Fibroblast of lung (primary cell): ENCODE measurements around the gene SPATA2L. TPM values are rescaled to one million over a fixed set of nuclear protein-coding genes. Genes with fewer than 3 reads are reported as not detected.
A peak's percentile ranks its signal among the peaks of the same experiment; 100 is the strongest.

ENCODE experiments used
- DNase-seq, 2 donors: peaks; one replicate each; pipeline versions ENCODE4 v3.0.0 to v3.0.0-alpha.2; 2010; ENCODE audit warnings: low read depth in 2 of 2
- H2AFZ ChIP-seq: 2 replicates; pipeline ENCODE4 v1.5.1; 2012; ENCODE audit warnings: low read length, control low read depth, inconsistent platforms
- H3K27ac ChIP-seq: 2 replicates; pipeline ENCODE4 v1.5.1; 2011; ENCODE audit warnings: low read length, control low read depth; ENCODE audit not compliant: insufficient read depth
- H3K27me3 ChIP-seq: 2 replicates; pipeline ENCODE4 v1.5.1; 2011; ENCODE audit warnings: mild to moderate bottlenecking, low read length; ENCODE audit not compliant: control insufficient read depth, insufficient read depth
- H3K36me3 ChIP-seq: 2 replicates; pipeline ENCODE4 v1.5.1; 2011; ENCODE audit warnings: low read length; ENCODE audit not compliant: control insufficient read depth, insufficient read depth
- H3K4me1 ChIP-seq: 2 replicates; pipeline ENCODE4 v1.5.1; 2011; ENCODE audit warnings: low read length; ENCODE audit not compliant: control insufficient read depth, insufficient read depth; ENCODE audit errors: extremely low read depth
- H3K4me2 ChIP-seq: 2 replicates; pipeline ENCODE4 v1.5.1; 2011; ENCODE audit warnings: low read length, control low read depth; ENCODE audit not compliant: insufficient read depth; ENCODE audit errors: extremely low read depth
- H3K4me3 ChIP-seq, 4 experiments: fragments of 200-600 bp in 1 of 4; sonication (generic) in 1 of 4; replicated peaks in 1 of 4; 2 replicates each; pipeline ENCODE4 v1.5.1; 2011 to 2016; ENCODE audit warnings: low read length in 4 of 4, low read depth in 3 of 4, mild to moderate bottlenecking in 3 of 4, control low read depth in 2 of 4, inconsistent platforms in 1 of 4, mixed read lengths in 1 of 4; ENCODE audit not compliant: insufficient read depth in 1 of 4; ENCODE audit errors: control extremely low read depth in 1 of 4
- H3K79me2 ChIP-seq: 2 replicates; pipeline ENCODE4 v1.5.1; 2012; ENCODE audit warnings: mild to moderate bottlenecking, low read length, inconsistent platforms; ENCODE audit not compliant: control insufficient read depth, insufficient read depth
- H3K9ac ChIP-seq: 2 replicates; pipeline ENCODE4 v1.5.1; 2011; ENCODE audit warnings: mild to moderate bottlenecking, low read length, control low read depth; ENCODE audit not compliant: insufficient read depth
- H3K9me3 ChIP-seq: 2 replicates; pipeline ENCODE4 v1.5.1; 2012; ENCODE audit warnings: low read depth, low read length; ENCODE audit not compliant: control insufficient read depth, insufficient read depth
- H4K20me1 ChIP-seq: 2 replicates; pipeline ENCODE4 v1.5.1; 2011; ENCODE audit warnings: low read length; ENCODE audit not compliant: control insufficient read depth, insufficient read depth; ENCODE audit errors: extremely low read depth
- EZH2 ChIP-seq: IDR thresholded peaks from 2 replicates; pipeline ENCODE4 v1.5.1; 2012; ENCODE audit warnings: low read length, control low read depth, mild to moderate bottlenecking; ENCODE audit errors: missing control alignments
- polyA plus RNA-seq, 2 donors: library from polyadenylated mRNA; depleted of rRNA in 1 of 2; stranded (reverse) in 1 of 2; unstranded in 1 of 2; fragments of >200 nt; gene quantifications; 2 replicates each; pipeline ENCODE4 v1.2.1, GENCODE V29; 2011 to 2012; ENCODE audit warnings: missing spikeins in 1 of 2
- total RNA-seq: library from RNA; depleted of rRNA; stranded (reverse); fragments of >200 nt; gene quantifications from 2 replicates; pipeline ENCODE4 v1.2.1, GENCODE V29; 2014
- TF ChIP-seq, protein P1 (sequence below), 2 donors: IDR thresholded peaks in 1 of 2; conservative IDR thresholded peaks in 1 of 2; 1 replicate in 1 of 2; 2 replicates in 1 of 2; pipeline ENCODE4 v1.5.1; 2011 to 2012; ENCODE audit warnings: low read length in 2 of 2, control low read depth in 1 of 2, inconsistent platforms in 1 of 2, low read depth in 1 of 2, mild to moderate bottlenecking in 1 of 2

The SPATA2L gene
- total and polyA plus RNA-seq, 2 donors (not counting 1 experiment from before 2014, with no cell fraction given) = 1.7 to 7.3 TPM

DNA sequence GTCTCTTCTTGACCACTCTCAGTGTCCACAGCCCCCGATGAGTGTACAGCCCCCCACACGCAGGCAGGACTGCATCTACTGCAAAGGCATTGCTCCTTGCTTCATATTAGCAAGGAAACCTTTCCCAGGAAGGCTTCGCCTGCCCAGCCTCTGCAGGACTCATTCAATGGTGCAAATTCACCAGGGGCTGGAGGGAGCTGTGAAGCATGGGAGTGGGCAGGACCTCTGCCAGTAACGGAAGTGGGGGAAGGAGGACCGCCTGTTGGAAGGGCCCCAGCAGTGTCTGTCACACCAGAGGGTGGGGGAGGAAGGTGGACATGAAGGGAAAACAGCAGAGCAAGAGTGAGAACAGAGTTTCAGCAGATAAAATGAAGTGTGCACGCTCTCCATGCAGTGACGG lies 41.4 kb downstream of the SPATA2L start:
- TF ChIP-seq, protein P1, sequence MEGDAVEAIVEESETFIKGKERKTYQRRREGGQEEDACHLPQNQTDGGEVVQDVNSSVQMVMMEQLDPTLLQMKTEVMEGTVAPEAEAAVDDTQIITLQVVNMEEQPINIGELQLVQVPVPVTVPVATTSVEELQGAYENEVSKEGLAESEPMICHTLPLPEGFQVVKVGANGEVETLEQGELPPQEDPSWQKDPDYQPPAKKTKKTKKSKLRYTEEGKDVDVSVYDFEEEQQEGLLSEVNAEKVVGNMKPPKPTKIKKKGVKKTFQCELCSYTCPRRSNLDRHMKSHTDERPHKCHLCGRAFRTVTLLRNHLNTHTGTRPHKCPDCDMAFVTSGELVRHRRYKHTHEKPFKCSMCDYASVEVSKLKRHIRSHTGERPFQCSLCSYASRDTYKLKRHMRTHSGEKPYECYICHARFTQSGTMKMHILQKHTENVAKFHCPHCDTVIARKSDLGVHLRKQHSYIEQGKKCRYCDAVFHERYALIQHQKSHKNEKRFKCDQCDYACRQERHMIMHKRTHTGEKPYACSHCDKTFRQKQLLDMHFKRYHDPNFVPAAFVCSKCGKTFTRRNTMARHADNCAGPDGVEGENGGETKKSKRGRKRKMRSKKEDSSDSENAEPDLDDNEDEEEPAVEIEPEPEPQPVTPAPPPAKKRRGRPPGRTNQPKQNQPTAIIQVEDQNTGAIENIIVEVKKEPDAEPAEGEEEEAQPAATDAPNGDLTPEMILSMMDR (conservative IDR thresholded peaks at IDR 0.05 in 1 of 2, IDR thresholded peaks at IDR 0.05 in 1 of 2; ENCODE audit: low read depth in 1 of 2, low read length in 2 of 2) = no peak
- TF ChIP-seq EZH2 = no peak
- Histone ChIP-seq H3K4me1 (peaks cover 4% of the 10 kb centered on the region), H3K4me2 (no peak overlapping the region), H2AFZ (no peak overlapping the region), H3K36me3 (peaks cover 4% of the 10 kb centered on the region), H3K9ac (no peak overlapping the region), H3K27me3 (no peaks in the 10 kb centered on the region), H3K9me3 (no peaks in the 10 kb centered on the region), H3K27ac (no peak overlapping the region), H4K20me1 (no peaks in the 10 kb centered on the region), H3K79me2 (peaks cover 35% of the 10 kb centered on the region), H3K4me3 (no peak overlapping the region)
- DNase-seq = no peak

GRCh38 chr16:89658221-89658879 lies 43.2 kb downstream of the SPATA2L start:
- Histone ChIP-seq H2AFZ (peak overlapping the region; percentile 91), H3K27ac (peak overlapping the region; percentile 91), H3K4me1 (peaks cover 4% of the 10 kb centered on the region), H3K9ac (peak overlapping the region; percentile 95), H3K36me3 (peaks cover 2% of the 10 kb centered on the region), H3K4me2 (peak overlapping the region; percentile 83), H3K9me3 (no peaks in the 10 kb centered on the region), H3K4me3 (peak overlapping the region; percentile 70 to 92 (median 81)), H3K27me3 (no peaks in the 10 kb centered on the region), H4K20me1 (no peaks in the 10 kb centered on the region), H3K79me2 (peaks cover 46% of the 10 kb centered on the region)
- TF ChIP-seq EZH2 = no peak
- TF ChIP-seq, protein P1 (conservative IDR thresholded peaks at IDR 0.05 in 1 of 2, IDR thresholded peaks at IDR 0.05 in 1 of 2; ENCODE audit: low read depth in 1 of 2, low read length in 2 of 2) = no peak
- no peak for DNase-seq

DNA sequence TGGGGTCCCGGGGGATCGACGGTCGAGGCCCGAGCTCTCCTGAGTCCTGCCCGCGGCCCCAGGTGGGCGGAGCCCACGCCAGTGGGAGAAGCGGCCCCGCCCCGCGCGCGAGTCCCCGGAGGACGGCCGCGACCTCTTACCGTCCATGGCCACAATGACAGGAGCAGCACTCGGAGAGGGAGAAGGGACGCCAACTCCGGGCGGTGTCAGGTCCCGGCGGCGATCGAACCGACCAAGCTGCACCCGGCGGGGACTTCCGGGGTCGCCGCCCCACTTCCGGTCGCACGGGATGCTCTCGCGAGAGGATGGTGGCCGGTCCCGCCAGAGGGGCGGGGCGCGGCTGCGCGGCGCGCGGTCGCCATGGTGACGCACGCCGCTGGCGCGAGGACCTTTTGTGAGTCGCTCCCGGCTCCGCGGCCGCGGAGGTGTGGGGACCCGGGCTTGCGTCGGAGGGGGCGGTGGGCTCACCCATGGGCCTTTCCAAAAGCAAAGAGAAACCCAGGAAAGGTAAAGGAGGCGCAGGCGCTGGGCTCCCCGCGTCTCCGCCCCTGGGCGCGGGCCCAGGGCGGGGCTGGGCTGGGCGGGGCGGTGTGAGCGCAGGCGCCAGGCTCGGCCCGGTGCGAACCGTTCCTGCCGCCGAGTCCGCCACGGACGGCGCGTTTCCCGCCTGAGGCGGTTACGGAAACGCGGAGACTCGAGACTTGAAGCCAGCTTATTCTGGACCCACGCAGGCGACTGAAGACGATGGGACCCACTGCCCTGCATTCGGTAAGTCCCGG lies 43.9 kb downstream of the SPATA2L start, which contains the start of the genes CHMP1A and SPATA33:
CHMP1A (minus strand) TSS at position 267 of the 779 bp plus-strand sequence; CDS start at position 147, 120 bp downstream.
SPATA33 (plus strand) TSS at position 395 of the 779 bp plus-strand sequence; CDS start at position 471, 76 bp downstream.
- H3K4me1 ChIP-seq = peaks cover 4% of the 10 kb centered on the region
- peak within 1 kb of the TSS; percentile 91 for H2AFZ ChIP-seq
- H3K36me3 ChIP-seq = peaks cover 2% of the 10 kb centered on the region
- DNase-seq = peak; percentile 72 to 84
- H4K20me1 ChIP-seq = no peaks in the 10 kb centered on the region
- peak within 1 kb of the TSS; percentile 83 for H3K4me2 ChIP-seq
- no peaks in the 10 kb centered on the region for H3K9me3 ChIP-seq
- peak within 1 kb of the TSS; percentile 95 for H3K9ac ChIP-seq
- H3K27me3 ChIP-seq = no peaks in the 10 kb centered on the region
- H3K27ac ChIP-seq = peak within 1 kb of the TSS; percentile 91
- TF ChIP-seq, protein P1 (conservative IDR thresholded peaks at IDR 0.05 in 1 of 2, IDR thresholded peaks at IDR 0.05 in 1 of 2; ENCODE audit: low read depth in 1 of 2, low read length in 2 of 2) = no peak
- TF ChIP-seq EZH2 = no peak
- peaks cover 47% of the 10 kb centered on the region for H3K79me2 ChIP-seq
- peak within 1 kb of the TSS; percentile 70 to 92 (median 81) for H3K4me3 ChIP-seq
